ENCODE measurements around the gene YPEL3.

GRCh38 chr16:30068750-30069610 lies 27.0 kb downstream of the YPEL3 start:
- no peak for TF ChIP-seq POLR2A (IDR thresholded peaks at IDR 0.05)
- TF ChIP-seq CTCF (IDR thresholded peaks at IDR 0.05): peak; percentile 29 to 57 (median 36)
- TF ChIP-seq POLR2AphosphoS5 (IDR thresholded peaks at IDR 0.05): no peak

All from transverse colon (tissue), 4 donors.